Stimulated activated CD8-positive, alpha-beta memory T cell treated with anti-CD3 and anti-CD28 coated beads, Interleukin-7, amount 100 ng/mL, for 24 hours (primary cell): ENCODE results near the gene ARHGAP28.

ENCODE experiments used
- DNase-seq: peaks from one replicate; pipeline ENCODE4 v3.0.0-alpha.2; 2020; ENCODE audit warnings: low read depth

Gene ARHGAP28

DNA sequence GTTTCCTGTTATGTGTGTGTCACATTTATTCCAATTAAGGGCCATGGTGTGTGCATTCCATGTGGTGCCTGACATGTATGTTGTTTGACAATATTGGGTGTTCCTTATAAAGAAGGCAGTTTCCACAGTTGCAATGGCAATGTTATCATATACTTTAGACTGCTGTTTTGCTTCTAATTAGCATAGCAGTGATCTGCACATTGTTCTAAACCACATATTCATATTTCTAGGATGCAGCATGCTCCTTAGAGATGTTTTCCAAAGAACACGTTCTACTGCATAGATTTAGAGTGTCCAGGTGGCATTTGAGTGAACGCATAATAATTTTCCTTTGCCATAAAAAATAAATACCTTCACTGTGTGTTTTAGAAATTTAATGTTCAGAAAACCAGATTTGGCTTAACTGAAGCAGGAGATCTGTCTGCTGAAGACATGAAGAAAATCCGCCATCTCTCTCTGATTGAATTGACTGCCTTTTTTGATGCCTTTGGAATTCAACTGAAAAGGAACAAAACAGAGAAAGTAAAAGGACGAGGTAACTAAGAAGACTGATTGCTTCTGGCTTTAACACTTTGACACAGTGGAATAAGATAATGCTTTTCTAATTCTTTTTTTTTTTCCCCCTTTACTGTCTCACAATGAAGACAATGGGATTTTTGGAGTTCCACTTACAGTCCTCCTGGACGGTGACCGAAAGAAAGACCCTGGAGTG lies 143.7 kb downstream of the ARHGAP28 start:
- no peak for DNase-seq

DNA sequence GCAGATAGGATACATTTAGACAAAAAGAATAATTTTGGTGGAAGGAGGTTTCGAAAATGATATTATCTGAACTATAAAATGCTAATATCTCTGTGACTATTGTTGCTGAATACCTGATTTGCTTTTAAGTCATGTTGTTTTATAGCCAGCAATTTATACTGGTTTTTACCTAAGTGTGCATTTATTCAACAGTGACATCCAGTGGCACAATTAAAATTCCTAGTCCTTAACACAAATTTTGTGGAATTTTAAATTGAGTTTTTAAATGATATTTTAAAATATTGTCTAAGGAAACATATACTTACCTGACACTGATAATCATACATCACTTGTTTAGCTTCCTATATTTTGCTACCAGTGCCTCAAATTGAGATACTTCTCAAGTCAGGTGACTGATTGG lies 144.8 kb downstream of the ARHGAP28 start:
- no peak for DNase-seq

DNA sequence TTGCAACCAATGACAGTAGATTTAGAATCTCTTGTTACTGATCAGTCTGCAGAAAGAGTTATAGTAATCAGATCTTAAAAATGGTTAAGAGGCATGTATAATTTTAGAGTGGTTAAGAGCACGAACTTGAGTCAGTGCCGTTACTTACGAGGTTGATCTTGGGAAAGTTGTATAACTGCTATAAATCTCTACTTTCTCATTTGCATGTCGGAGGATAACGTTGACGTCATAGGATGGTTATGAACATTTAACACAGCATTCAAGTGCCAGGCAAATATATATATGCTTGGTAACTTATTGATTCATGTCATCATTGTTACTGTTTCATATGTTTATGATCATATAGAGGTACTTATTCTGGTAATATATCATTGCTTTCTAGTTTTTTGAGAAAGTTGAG lies 146.2 kb downstream of the ARHGAP28 start:
- DNase-seq, result no peak

DNA sequence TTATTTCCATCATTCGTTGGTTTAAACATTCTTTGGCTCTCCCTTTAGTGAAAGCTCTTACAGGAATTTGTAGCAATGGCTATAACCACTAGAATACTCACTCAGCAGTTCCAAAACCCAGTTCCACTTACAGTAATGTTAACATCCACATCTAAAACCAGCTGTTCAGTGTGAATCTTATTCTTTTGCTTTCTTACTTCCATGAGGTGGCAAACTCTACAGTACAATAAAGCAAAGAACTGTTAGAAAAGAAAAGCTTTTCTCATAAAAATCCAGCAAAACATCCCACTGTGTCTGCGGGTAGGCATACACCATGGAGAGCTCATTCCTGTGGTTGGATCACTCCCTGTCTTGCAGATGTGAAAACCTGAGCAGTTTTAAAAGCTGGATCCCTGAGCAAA lies 147.1 kb downstream of the ARHGAP28 start:
- no peak for DNase-seq

DNA sequence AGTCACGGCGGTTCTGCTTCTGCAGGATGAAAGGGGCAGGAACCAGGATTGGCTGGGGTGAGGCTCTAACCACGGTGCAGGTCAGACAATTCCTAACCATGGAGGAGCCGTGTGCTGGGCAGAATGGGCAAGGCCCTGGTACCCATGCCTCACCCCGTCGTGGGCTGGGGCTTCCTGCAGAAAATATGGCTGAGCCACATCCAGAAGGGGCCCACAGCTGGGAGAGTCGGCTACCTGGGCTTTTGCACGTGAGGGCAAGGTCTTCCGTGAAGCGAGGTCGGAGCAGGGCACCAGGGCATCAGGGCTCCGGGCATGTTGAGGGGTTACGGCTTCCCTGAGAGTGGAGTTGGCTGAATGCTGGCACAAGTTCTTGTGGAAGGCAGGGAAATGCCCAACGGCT lies 147.8 kb downstream of the ARHGAP28 start:
- no peak for DNase-seq

DNA sequence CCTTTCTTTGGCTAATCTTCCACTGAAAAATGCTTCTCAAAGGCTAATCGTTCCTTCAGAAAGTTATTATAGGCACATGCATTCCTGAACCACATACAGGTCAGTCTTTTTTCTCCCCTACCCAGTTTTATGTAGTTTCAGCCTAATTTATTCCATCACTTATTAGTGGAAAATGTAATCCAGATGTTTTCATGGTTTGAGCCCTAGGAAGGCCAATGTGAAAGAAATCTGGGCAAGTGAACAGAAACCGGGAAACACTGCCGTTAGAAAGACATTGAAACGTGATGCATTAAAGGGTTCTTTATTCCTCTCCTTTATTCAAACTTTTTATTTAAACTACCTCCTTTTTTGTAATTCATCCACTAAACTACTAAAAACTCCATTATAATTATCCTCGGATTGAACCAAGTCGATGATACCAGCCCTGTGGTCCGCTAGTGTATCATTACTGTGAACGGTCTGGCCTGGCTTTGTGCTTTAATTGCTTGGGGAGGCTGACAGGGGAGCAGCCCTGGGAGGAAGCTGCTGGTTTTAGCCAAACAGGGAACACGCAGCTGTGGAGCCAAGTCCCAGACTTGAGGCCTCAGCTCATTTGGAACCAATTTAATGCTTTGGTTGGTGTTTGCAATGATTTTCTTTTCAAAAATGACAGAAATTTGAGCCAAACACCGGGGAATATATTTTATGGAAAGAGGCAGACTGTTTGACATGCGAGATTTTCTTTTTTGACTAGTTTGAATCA lies 149.2 kb downstream of the ARHGAP28 start:
- DNase-seq, result no peak

DNA sequence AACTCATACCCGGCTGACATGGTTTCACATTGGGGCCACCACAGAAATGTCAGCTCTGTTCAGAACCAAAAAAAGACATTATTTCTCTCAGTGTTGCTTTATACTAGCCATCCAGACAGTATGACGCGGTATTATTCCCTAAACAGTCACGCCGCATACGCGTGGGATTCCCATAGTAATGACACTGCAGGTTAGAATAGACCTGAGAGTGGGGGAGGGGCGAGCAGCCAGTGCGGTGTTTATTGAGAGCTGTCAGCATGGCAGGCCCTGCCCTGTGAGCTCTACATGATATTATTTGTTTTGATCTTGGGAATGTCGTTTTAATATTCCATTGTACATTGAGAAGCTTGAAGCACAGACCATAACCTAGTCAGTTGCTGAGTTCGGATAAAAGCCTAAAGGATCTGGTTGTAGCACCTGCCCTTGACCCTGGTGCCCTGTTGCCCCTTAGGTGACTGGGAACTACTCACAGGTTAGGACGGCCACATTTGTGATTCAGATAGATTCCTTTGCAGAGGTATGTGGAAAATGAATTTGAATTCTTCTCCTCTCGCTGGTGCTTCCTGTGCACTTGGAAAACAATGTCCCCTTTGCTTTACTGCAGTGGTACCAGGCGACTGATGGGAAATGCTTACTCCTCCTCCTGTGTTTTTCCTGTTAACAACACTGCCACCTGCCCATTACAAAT lies 150.1 kb downstream of the ARHGAP28 start:
- DNase-seq, result no peak

DNA sequence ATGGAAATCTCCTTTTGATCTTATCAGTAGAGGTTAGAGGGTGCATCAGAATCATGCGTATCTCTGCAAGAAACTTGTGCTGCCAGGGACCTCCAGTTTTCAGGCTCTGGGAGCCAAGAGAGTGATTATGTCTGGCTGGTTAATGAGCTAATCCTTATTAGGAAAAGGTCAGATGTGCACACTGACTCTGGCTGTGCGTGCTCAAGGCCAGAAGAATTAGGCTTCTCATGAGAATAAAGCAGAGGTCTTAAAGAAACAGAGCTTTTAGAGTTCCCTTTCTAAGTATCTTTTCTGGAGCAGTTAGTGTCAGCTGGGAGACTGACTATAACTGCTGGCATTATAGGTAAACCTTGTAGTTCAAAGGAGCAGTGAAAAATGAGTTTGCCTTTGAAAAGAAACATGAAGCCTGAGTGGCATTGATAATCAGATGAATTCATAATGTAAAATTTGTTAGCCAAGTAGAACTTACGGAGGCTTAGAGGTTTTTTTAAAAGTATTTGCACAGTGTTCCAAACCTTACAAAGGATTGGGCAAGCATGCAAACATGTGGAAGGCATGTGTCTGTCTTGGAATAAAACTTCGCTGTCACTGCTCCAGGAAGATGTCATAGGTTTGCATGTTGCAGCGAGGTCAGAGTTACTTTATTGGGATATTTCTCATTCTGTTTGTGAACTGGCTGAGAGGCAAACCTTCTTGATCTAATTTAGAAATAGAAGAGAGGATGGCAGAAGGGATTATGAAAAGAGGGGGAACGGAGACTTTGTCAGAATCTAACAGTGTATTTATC lies 151.7 kb downstream of the ARHGAP28 start:
- DNase-seq, result no peak

DNA sequence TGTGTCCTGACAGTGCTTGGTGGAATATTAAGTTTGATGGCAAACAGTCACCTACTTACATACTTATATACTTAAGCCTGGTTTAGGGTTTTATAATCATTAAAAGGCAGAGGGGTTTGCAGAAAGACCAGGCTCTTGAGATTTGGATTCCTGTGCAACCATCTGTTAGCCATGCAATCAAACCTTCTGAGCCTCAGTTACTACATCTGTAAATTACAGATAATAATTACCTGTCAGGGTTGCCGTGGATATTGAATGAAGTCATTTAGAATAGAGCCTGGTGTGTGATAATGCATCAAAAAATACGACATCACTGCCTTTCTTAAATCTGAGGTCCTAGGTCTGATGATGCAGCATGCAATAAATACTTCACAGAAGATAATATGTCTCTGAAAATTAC lies 152.9 kb downstream of the ARHGAP28 start:
- DNase-seq, result no peak

DNA sequence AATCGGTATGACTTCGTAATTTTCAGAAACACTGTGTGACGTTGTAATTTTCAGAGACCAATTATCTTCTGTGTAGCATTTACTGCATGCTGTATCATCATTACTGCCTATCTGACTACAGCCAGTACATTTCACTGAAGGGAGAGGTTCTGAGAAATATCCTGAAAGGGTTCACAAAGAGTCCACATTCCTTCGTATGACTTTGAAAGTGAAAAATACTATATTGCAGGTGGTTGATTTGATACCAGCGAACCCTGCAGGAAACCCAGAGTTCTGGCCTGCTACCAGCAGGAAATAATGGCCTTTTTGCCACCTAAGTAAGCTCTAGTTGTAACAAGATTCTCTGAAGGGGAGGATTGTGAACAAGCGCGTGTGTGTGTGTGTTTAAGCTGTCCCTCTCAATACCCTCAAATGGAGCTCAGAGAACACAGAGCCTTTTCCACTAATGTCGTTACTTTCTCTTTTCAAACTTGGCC lies 155.5 kb downstream of the ARHGAP28 start:
- no peak for DNase-seq

DNA sequence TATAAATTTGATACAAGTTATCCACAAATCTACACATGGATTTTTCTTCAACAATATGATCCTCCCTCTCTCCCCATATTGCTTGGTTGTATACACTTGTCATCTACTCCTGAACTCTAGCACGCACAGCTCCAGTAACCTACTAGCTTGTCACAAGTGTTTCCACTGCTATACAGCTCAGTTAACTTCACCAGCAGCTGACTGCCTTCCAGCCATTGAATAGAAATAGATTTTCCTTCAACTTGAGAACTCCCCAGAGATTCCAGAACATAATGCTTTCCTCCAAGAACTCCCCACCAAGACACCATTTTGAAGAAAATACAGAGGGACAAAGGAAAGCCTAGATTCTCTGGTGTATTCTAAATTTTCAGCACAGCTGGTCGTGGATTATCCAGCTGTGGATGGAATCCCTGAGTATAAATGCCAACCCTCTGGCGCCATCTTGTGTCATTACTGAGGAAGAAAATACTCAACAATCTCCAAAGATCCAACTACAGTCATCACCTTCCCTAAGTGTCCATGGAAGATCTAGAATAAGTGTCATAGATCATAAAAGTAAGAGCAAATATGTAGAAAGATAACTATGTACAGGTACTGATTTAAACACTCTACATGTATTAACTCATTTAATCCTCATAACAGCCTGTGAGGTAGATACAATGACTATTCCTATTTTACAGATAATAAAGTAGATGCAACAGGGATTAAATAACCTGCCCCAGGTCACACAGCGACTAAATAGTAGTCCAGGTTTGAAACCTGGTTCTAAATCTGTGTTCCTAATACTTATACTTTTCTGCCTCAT lies 156.7 kb downstream of the ARHGAP28 start:
- DNase-seq, result no peak

DNA sequence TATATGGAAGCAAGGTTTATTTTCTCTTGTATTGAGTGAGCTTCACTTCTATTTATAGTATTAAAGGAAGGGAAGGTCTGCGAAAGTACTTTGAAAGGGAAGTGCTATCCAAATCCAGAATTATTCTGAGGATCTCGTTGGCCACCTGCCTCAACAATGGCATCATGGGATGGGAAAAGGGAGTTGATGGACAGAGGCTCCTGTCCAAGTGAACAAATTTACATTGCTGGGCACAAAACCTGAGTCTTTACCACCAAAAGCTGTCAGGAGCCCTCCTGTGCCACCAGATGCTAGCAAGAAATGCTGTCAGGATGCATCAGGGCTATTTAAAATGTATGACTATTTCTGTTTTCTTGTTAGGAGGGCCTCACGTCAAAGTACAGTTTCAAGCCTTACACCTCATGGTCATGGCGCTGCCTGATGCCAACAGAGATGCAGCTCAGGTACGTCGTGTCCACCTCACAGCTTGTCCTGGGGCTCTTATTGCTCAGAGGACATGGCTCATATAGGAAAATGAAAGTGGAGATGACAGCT lies 157.3 kb downstream of the ARHGAP28 start:
- no peak for DNase-seq

DNA sequence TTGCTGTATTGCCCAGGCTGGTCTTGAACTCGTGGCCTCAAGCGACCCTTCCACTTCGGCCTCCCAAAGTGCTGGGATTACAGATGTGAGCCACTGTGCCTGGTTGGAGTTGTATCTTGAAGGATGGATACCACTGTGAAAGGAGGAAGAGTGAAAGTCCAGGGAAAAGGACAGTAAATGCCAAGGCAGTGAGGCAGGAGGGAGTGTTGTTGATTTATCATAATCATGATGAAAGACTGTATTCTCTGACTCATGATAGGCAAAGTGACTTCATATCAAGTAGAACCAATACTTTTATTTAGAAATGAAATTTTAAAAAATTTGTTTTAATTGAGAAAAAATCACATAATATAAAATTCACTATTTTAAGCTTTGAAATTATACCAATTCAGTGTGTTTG lies 162.3 kb downstream of the ARHGAP28 start:
- no peak for DNase-seq

DNA sequence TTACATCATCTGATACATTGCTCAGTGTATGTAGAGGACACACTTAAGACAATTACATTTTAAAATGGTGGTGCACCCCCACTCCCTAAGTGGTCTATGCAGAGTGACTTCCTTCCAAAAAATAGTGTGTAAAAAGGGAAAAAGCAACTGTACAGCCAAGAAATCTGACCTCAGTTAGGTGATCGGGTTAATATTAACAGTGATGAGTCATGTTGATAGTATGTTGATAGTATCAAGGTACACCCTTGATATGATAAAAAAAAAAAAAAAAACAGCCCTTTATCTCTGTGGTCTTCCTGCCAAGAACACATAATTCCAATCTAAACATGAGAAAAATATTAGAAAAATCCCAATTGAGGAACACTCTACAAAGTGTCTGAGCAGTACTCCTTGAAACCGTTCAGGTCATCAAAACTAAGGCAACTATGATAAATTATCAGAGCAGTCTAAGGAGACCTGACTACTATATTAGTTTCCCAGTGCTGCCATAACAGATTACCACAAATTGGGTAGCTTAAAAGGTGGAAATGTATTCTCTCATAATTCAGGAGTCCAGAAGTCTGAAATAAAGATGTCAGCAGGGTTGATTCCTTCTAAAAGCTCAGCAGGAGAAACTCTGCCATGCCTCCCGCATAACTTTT lies 171.9 kb downstream of the ARHGAP28 start:
- DNase-seq, result no peak

DNA sequence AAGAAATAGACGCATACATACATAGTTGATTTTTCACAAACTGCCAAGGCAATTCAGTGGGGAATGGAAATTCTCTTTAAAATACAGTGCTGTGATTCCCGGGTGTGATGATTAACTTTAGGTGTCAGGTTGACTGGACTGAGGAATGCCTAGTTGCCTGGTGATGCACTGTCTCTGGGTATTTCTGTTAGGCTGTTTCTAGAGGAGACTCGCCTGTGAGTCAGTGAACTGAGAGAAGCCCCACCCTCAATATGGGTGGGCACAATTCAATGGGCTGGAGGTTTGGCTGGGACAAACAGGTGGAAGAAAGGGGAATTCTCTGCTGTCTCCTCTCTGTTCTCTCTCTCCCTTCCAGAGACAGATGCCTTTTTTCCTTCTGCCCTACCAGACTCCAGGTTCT lies 187.6 kb downstream of the ARHGAP28 start:
- no peak for DNase-seq

DNA sequence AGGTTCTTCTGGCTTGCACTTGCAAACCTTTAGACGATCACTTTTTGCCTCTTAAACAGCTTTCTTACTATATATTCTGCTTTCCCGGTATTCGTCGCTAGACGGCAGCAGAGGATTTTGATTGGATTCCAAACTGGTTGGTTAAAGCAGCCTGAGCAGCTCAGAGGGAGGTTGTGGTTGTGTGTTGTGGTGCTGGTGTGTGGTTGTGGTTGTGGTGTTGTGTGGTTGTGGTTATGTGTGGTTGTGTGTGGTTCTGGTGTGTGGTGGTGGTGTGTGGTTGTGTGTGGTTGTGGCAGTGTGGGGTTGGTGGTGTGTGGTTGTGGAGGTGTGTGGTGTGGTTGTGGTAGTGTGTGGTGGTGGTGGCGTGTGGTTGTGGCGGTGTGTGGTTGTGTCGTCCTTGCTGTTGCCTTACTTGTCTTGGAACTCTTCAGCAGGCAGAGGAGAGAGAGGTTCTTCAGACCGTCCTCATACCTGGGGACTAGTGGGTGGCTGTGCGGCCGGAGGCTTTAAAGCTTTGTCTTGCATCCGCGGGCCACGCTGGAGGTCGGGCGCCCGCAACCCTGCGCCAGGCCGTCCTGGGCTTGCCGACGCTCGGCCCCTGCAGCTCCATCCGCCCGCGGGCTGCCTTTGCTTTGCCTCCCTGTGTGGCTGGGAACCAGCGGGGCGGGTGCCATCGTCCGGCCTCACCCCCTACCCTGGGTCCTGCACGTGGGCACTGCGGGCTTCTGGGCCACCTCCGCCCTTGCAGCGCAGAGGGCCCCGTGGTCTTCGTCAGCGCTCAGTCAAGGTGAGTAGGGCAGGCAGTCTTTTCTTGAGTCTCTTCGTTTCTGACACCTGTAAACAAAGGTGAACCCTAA lies 190.8 kb downstream of the ARHGAP28 start:
- no peak for DNase-seq

DNA sequence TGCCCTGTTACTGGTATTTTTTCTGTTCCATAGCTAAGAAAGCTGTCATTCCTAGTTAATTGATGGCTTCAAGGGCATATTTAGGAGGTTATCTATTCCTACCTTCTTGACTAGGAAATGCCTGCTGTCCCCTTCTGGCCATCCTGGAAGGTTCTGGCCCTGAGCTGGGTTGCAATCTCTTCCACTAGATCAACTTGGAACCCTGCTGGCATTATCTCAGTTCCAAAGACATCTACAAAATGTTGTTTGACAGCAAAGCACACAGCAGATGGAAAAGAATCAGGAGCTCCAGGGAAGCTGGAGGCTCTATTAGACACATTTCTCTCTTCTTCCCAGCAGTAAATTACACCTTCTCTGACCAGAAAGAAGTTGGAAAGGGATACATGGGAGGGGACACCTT lies 192.1 kb downstream of the ARHGAP28 start:
- no peak for DNase-seq

DNA sequence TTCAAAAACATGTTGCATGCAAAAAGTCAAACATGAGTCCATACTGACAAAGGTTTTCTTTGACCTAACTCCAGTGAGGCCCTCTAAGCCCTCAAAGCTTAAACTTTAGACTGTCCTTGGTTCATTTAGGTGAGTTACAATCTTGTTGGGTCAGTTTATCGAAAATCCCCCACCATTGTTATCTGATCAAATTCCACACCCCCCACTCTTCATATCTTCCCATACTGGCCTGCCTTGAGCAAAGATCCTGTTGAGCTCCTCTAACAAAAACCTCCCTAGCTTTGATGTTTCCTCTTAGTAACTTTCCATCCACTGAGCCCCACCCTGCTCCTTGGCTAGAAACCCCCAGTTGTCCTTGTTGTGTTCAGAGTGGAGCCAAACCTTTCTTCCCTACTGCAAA lies 193.7 kb downstream of the ARHGAP28 start:
- DNase-seq, result no peak

DNA sequence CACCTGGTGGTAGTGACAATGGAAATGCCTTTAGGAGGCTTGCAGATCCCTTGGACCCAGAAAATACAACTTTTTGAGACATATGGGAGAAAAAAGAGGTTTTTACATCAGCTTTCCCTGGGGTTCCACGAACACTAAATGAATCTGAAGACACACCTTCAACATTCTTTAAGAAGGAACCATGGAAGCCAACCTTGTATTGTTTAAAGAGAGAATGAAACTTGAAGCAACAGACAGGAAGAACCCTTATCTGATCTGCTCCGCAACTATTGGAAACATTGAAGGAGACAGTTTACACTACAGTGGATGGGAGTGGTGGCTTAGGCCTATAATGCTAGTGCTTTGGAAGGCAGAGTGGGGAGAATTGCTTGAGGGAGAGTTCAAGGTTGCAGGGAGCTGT lies 197.6 kb downstream of the ARHGAP28 start:
- DNase-seq, result no peak

DNA sequence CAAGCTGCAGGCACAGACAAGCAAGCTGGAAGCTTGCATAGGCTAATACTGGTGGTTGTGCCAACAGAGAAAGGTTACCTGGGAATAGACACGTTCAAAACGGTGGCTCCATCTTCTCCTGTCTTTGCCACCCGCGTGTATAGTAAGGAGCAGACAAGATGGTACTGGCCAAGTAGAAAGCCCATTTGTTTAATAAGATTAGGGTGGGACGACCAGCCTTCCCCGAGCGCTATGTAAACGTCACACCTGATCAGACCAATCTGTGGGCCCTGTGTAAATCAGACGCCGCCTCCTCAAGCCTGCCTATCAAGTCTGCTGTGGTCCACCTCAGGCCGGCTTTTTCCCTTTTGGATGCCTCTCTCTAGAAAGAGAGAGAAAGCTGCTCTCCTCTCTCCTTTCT lies 198.8 kb downstream of the ARHGAP28 start:
- no peak for DNase-seq
